CD4-positive, alpha-beta T cell treated with Interleukin-17A for 4 hours (primary cell): ENCODE data around the gene SRSF6.
"Not testable (repeated sequence)": the region's sequence is repeated elsewhere in the genome, so short reads cannot be mapped to it uniquely, and the experiment has no call there.

Source experiments
- DNase-seq: peaks from one replicate; pipeline ENCODE4 v3.0.0-alpha.2; 2020; ENCODE audit warnings: mixed read lengths

Gene SRSF6

DNA sequence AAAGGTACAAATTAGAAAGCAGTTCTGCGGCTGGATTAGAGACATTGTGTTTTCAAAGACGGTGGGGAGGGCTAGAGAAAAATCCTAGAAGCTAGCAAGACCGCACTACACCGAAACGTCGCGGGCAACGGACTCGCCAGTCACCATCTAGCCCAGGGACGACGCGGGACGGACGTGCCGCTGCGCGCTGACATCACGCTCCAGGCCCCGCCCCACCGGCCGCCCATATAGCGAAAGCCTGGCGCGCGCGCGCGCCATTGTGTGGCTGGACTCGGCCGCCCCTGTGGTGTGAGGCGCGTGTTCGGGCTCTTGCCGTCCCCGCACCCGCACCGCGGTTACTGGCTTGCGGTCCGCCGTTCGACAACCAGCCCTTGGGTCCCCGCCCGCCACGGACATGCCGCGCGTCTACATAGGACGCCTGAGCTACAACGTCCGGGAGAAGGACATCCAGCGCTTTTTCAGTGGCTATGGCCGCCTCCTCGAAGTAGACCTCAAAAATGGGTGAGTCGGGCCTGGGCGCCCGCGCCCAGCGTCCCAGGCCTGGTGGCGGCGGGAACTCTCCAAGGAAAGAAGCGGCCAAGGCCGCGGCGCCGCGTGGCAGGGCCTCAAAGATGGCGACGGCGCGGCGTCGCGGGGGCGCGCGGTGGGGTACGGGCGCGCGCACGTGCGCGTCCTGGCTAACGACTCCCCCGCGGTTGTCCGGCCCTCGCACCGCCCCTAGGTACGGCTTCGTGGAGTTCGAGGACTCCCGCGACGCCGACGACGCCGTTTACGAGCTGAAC lies at the start of gene SRSF6:
Gene SRSF6 (plus strand): TSS at position 257 of the 782 bp plus-strand sequence. CDS start 138 bp downstream, at position 395.
- DNase-seq: peak; percentile 95

- DNase-seq: no peak
Observed at GRCh38 chr20:43408848-43409576, 48.7 kb upstream of the SRSF6 start.

DNA sequence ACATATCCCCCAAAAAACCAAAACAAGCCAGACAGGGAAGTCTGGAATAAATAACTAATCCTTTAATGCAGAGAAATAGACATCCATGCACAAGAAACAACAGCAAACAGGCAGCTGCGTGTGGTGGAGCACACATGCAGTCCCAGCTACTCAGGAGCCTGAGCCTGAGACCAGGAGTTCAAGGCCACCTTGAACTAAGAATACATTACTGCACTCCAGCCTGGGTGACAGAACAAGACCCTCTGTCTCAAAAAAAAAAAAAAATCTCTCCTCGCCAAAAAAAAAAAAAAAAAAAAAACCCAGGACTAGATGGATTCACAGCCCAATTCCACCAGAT lies 48.2 kb upstream of the SRSF6 start:
- no peak for DNase-seq

DNA sequence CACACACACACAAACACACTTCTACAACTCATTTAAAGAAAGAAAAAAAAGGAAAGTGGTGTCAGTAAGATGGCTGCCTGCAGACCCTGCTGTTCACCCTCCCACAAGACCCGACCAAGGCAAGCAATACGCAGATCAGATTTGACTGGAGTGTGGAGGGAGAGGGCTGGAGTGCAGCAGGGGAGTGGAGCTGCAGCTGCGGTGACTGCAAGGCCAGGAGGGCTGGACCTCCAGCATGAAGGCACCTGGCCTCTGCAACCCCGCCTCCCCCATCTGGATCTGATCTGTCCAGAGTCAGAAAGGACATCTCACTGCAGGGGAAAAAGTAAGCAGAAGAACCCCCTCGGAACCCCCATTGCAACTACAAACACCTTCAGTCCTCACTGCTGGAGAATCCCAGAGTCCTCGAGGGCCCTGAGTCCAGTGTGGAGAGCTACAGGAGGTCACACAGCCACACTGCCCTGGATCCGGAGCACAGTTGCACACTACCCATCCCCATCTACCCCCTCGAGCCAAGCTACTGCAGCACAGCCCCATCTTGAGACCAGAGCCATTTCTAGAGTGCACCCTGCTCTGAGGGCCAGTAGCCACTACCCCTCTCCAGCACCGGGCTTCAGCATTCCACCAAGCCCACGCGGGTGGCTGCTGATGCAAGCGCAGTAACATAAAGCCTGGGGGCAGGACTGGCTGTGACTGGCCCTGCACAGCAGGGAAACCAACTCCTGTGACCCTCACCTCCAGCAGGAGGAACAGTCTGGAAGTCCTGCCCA lies 41.9 kb upstream of the SRSF6 start:
- DNase-seq: no peak

GRCh38 chr20:43416591-43417228 lies 41.0 kb upstream of the SRSF6 start:
- DNase-seq: no peak

- no peak for DNase-seq
Observed at GRCh38 chr20:43420192-43420591, 37.5 kb upstream of the SRSF6 start.

DNA sequence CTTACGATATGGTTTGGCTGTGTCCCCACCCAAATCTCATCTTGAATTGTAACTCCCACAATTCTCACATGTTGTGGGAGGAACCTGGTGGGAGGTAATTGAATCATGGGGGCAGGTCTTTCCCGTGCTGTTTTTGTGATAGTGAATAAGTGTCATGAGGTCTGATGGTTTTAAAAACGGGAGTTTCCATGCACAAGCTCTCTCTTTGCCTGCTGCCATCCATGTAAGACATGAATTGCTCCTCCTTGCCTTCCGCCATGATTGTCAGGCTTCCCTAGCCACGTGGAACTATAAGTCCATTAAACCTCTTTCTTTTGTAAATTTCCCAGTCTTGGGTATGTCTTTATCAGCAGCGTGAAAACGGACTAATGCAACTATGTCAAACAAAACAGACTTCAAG lies 36.8 kb upstream of the SRSF6 start:
- DNase-seq: not testable (repeated sequence)

DNA sequence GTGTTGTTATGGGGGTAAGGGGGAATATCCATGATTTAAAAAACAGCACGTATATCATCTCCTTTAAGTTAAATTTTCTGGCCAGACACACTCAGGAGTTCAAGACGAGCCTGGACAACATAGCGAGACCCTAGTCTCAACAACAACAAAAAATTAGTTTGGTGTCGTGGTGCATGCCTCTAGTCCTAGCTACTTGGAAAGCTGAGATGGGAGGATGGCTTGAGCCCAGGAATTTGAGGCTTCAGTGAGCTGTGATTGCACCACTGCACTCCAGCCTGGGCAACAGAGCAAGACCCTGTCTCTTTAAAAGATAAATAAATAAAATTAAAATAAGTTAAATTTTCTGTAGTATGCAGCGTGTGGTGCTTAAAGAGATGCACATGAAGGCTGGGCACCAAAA lies 31.5 kb upstream of the SRSF6 start:
- DNase-seq: no peak

- no peak for DNase-seq
Observed at GRCh38 chr20:43430265-43431133, 27.2 kb upstream of the SRSF6 start.

- DNase-seq: no peak
Observed at GRCh38 chr20:43431134-43431519, 26.6 kb upstream of the SRSF6 start.

DNA sequence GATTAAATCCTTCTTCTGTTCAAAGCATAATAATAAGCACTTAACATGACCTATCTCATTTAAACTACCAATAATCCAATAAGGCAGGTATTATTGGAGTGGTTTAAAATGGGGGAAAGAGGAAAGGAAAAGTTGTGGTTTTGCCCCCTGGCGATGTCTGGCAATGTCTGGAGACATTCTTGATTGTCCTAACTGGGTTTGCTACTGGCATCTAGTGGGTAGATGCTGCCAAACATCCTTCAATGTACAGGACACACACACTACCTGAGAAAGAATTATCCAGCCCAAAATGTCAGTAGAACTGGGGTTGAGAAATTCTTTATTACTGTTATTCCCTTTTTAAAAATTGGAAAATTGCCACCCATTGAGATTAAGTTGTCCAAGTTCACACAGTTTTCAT lies 25.2 kb upstream of the SRSF6 start:
- DNase-seq: no peak

GRCh38 chr20:43433250-43433854 lies 24.3 kb upstream of the SRSF6 start:
- no peak for DNase-seq

GRCh38 chr20:43434565-43434964 lies 23.1 kb upstream of the SRSF6 start:
- no peak for DNase-seq

DNA sequence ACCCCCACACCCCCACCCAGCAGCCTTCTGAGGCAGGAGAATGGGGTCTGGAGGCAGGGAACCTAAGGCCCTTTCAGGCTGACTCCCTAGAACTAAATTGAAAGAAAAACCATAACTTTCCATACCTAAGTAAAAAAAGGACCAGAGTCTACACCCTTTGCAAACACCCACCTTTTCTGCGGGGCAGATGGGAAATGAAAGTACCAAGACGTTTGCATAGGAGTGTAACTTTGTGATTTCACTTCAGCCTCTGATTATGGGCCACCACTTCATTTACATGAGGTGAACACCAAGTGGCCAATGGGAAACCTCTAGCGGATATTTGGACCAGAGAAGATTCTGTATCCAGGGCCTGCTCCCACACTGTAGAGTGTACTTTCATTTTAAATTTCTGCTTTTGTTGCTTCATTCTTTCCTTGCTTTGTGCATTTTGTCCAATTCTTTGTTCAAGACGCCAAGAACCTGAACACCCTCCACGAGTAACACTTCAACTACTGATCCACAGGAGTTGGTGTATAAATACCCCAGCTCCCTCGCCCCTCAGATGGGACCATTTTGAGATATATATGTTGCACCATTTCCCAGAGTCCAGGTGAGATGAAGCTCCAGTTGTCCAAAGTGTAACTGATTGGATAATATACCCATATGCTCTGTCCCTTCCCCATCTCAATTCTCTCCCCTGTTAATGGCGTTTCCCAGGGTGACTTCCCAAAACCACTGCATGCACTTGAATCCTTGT lies 18.9 kb upstream of the SRSF6 start:
- DNase-seq: no peak

DNA sequence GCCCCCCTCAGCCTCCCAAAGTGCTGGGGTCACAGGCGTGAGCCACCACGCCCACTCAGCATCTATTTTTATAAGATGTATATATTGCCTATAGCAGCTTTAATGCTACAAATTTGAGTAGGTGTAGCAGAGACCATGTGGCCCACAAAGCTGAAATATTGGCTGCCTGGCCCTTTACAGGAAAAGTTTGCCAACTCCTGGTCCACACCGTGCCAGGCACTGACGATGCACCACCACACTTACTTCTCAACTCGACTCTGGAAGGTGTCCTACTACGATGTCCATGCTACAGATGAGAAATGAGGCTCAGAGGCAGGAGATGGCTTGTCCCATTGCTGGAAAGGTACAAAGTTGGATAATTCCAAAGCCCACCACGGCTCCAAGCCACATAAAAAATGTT lies 17.2 kb upstream of the SRSF6 start:
- no peak for DNase-seq

GRCh38 chr20:43442282-43442880 lies 15.3 kb upstream of the SRSF6 start:
- no peak for DNase-seq

GRCh38 chr20:43444107-43444506 lies 13.6 kb upstream of the SRSF6 start:
- DNase-seq: no peak

DNA sequence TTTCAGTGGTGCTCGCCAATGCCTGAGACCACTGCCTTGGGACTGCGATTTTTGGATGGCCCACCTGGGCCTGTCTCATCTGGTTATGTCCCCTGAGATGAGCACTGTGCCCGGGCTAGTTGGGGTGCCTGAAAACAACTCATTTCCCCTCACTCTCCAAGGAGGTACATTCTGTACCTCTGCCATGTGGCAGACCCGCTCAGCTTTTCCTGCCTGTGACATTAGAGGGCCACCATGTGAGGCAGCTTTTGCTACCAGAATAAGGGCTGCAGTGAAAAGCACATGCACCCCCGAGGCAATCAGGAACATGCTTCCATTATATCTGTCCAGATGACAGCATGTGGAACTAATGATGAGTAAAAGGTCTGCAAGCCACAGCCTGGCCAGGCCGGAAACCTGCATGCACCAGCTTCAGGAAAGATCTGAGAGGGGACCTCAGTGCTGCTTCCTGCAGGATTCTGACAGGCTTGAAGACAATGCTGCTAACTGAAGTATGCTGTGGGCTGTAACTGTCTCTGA lies 11.3 kb upstream of the SRSF6 start:
- DNase-seq: no peak

DNA sequence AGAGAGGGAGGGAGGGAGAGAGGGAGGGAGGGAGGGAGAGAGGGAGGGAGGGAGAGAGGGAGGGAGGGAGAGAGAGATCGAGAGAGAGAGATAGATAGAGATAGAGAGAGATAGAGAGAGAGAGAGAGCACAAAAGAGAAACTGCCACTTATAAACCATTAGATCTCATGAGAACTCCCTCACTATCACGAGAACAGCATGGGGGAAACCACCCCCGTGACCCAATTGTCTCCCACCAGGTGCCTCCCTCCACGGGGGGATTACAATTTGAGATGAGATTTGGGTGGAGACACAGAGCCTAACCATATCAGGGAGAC lies 9.3 kb upstream of the SRSF6 start:
- not testable (repeated sequence) for DNase-seq

GRCh38 chr20:43448748-43449535 lies 8.8 kb upstream of the SRSF6 start:
- peak; percentile 56 for DNase-seq
